Suprapubic skin (tissue), 4 donors: Measurements from ENCODE around the gene MS4A10. TPM values are rescaled to one million over a fixed set of nuclear protein-coding genes. Genes with fewer than 3 reads are reported as not detected.

Experiments used
- DNase-seq, 2 donors: peaks; one replicate each; pipeline ENCODE4 v3.0.0-alpha.2; 2019; ENCODE audit warnings: low spot score in 2 of 2
- H3K27ac ChIP-seq: fragments of 200-600 bp; sonication (generic); one replicate; pipeline ENCODE4 v1.5.1; 2019
- H3K27me3 ChIP-seq: fragments of 200-600 bp; sonication (generic); one replicate; pipeline ENCODE4 v1.5.1; 2019
- H3K36me3 ChIP-seq: fragments of 200-600 bp; sonication (generic); one replicate; pipeline ENCODE4 v1.5.1; 2019
- H3K4me1 ChIP-seq: fragments of 200-600 bp; sonication (generic); one replicate; pipeline ENCODE4 v1.5.1; 2019
- H3K4me3 ChIP-seq: fragments of 200-600 bp; sonication (generic); one replicate; pipeline ENCODE4 v1.5.1; 2019; ENCODE audit warnings: mild to moderate bottlenecking
- H3K9me3 ChIP-seq: fragments of 200-600 bp; sonication (generic); one replicate; pipeline ENCODE4 v1.5.1; 2019
- CTCF ChIP-seq, 2 donors: fragments of 200-600 bp in 1 of 2; fragments of 450-650 bp in 1 of 2; sonication (generic) in 1 of 2; IDR thresholded peaks; one replicate each; pipeline ENCODE4 v1.5.1; 2016 to 2019; ENCODE audit warnings: antibody characterized with exemption in 2 of 2, mild to moderate bottlenecking in 1 of 2, moderate library complexity in 1 of 2
- EP300 ChIP-seq: sonication (generic); formaldehyde crosslinking; IDR thresholded peaks from one replicate; pipeline ENCODE4 v1.6.1; 2017; ENCODE audit warnings: antibody characterized with exemption
- POLR2A ChIP-seq, 2 donors: fragments of 450-650 bp; IDR thresholded peaks; one replicate each; pipeline ENCODE4 v1.6.1; 2017; ENCODE audit warnings: antibody characterized with exemption in 2 of 2, mild to moderate bottlenecking in 2 of 2, moderate library complexity in 2 of 2
- POLR2AphosphoS5 ChIP-seq, 3 donors: sonication (generic); formaldehyde crosslinking; IDR thresholded peaks; one replicate each; pipeline ENCODE4 v1.6.1; 2017; ENCODE audit warnings: antibody characterized with exemption in 3 of 3
- whole genome bisulfite sequencing: methylation state at CpG from one replicate; pipeline ENCODE4 v1.1.5; 2018; 5-methylcytosine and 5-hydroxymethylcytosine counted together
- total RNA-seq, 4 donors: library from RNA; depleted of rRNA; stranded (reverse); fragments of >200 nt; gene quantifications; one replicate each; pipeline ENCODE4 v1.1.0, GENCODE V29; 2016

Gene MS4A10
- total RNA-seq, 4 donors from 2014 or later = not detected

DNA sequence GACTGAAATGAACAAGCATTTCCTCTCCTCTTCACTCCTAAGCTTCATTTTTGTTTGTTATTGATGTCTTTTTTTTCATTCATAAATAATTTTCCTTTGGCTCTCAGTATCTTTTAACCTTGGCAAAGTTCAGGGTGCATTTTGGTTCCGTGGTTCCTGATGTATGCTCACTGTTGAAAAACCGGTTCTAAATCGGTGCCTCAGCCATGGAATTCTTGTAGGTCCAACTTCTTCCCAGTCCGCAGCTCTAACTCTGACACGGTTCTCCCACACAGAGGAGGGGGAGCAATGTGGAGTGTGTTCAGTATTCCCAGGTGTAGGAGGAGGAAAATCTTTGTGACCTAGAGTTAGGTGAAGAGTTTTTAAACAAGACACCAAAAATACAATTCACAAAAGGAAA is 41.0 kb upstream of the MS4A10 start:
- no peaks in the 10 kb centered on the region for H3K9me3 ChIP-seq
- H3K27ac ChIP-seq = no peak overlapping the region
- H3K4me1 ChIP-seq = no peaks in the 10 kb centered on the region
- 81% methylated on average over 5 of the region's 5 CpGs for WGBS
- H3K4me3 ChIP-seq = no peak overlapping the region
- no peak for TF ChIP-seq CTCF (IDR thresholded peaks at IDR 0.05)
- TF ChIP-seq POLR2AphosphoS5 (IDR thresholded peaks at IDR 0.05) = no peak
- no peak for TF ChIP-seq EP300
- no peak for TF ChIP-seq POLR2A (IDR thresholded peaks at IDR 0.05)
- H3K36me3 ChIP-seq = no peaks in the 10 kb centered on the region
- DNase-seq = no peak
- peaks cover 11% of the 10 kb centered on the region for H3K27me3 ChIP-seq

DNA sequence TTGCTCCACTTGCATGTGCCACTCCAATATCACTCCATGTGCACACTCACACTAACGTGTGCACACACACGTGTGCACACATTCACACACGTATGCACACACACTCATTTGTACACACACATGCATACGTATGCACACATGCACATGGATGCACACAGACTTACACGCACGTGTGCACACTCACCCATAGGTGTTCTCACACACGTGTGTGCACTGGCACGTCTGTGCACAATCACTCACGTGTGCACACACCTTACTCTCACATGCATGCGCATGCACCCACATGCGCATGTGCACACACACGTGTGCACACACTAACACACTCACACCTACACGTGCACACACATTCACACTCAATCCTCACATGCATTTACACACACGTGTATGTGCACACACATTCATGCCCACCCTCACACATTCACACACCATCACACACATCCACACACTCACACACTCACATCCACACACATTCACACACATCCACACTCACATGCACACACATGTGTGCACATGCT is 37.7 kb upstream of the MS4A10 start:
- H3K4me3 ChIP-seq = no peak overlapping the region
- 92% methylated on average over 14 of the region's 14 CpGs for WGBS
- peaks cover 28% of the 10 kb centered on the region for H3K27me3 ChIP-seq
- H3K4me1 ChIP-seq = no peaks in the 10 kb centered on the region
- no peak overlapping the region for H3K27ac ChIP-seq
- H3K36me3 ChIP-seq = no peaks in the 10 kb centered on the region
- TF ChIP-seq CTCF (IDR thresholded peaks at IDR 0.05) (no peak), POLR2A (IDR thresholded peaks at IDR 0.05) (no peak), EP300 (no peak), POLR2AphosphoS5 (IDR thresholded peaks at IDR 0.05) (no peak)
- H3K9me3 ChIP-seq = no peaks in the 10 kb centered on the region
- DNase-seq = no peak

DNA sequence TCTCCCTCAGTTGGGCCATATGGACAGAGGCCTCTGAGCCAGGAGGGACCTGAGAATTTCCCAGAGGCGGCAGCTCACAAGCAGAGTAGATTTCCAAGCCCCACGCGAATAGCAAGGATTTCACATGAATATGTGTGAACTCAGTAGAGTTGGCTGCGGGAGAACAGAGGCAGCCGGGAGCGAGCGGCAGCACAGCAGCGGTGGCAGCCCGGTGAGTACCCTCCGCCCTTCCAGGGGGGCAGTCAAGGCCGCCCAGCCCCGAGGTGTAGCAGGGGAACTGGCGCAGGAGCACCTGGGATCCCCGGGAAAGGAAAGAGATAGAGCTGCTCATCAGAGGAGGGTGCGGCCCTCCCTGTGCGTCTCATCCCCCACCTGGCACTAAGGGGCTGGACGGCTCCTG is 36.9 kb upstream of the MS4A10 start:
- no peak overlapping the region for H3K27ac ChIP-seq
- no peak for DNase-seq
- 83% methylated on average over 16 of the region's 17 CpGs for WGBS
- no peak for TF ChIP-seq POLR2AphosphoS5 (IDR thresholded peaks at IDR 0.05)
- no peak for TF ChIP-seq EP300
- TF ChIP-seq POLR2A (IDR thresholded peaks at IDR 0.05) = no peak
- no peak for TF ChIP-seq CTCF (IDR thresholded peaks at IDR 0.05)
- H3K4me3 ChIP-seq = no peak overlapping the region
- H3K27me3 ChIP-seq = peaks cover 30% of the 10 kb centered on the region
- no peaks in the 10 kb centered on the region for H3K9me3 ChIP-seq
- no peaks in the 10 kb centered on the region for H3K4me1 ChIP-seq
- H3K36me3 ChIP-seq = no peaks in the 10 kb centered on the region

- WGBS = 72% methylated on average over 7 of the region's 8 CpGs
Observed at GRCh38 chr11:60748821-60749220, 36.3 kb upstream of the MS4A10 start.

GRCh38 chr11:60750911-60751310 is 34.2 kb upstream of the MS4A10 start:
- Histone ChIP-seq H3K36me3 (no peaks in the 10 kb centered on the region), H3K9me3 (no peaks in the 10 kb centered on the region), H3K4me1 (no peaks in the 10 kb centered on the region), H3K27ac (no peak overlapping the region), H3K27me3 (peaks cover 36% of the 10 kb centered on the region), H3K4me3 (no peak overlapping the region)
- no peak for TF ChIP-seq EP300
- no peak for TF ChIP-seq CTCF (IDR thresholded peaks at IDR 0.05)
- TF ChIP-seq POLR2AphosphoS5 (IDR thresholded peaks at IDR 0.05) = no peak
- TF ChIP-seq POLR2A (IDR thresholded peaks at IDR 0.05) = no peak
- no peak for DNase-seq
- 48% methylated on average over 3 of the region's 3 CpGs for WGBS

More at GRCh38 chr11:60748821-60749220, 36.3 kb upstream of the MS4A10 start:
- H3K36me3 ChIP-seq = no peaks in the 10 kb centered on the region
- H3K27me3 ChIP-seq = peaks cover 33% of the 10 kb centered on the region
- DNase-seq = no peak
- no peaks in the 10 kb centered on the region for H3K9me3 ChIP-seq
- no peak overlapping the region for H3K27ac ChIP-seq
- no peak overlapping the region for H3K4me3 ChIP-seq
- TF ChIP-seq POLR2A (IDR thresholded peaks at IDR 0.05) (no peak), POLR2AphosphoS5 (IDR thresholded peaks at IDR 0.05) (no peak), CTCF (IDR thresholded peaks at IDR 0.05) (no peak), EP300 (no peak)
- H3K4me1 ChIP-seq = no peaks in the 10 kb centered on the region
